Measurements from ENCODE around the gene NIPA2.

Gene NIPA2

GRCh38 chr15:22902981-22903380 lies 64.5 kb downstream of the NIPA2 start:
- no peak for DNase-seq (ENCODE audit: extremely low read depth, low read depth)
- no peak for TF ChIP-seq CTCF (IDR thresholded peaks at IDR 0.05; ENCODE audit: low read depth, low read length)

GRCh38 chr15:22903427-22903826 lies 65.0 kb downstream of the NIPA2 start:
- no peak for DNase-seq (ENCODE audit: extremely low read depth, low read depth)
- no peak for TF ChIP-seq CTCF (IDR thresholded peaks at IDR 0.05; ENCODE audit: low read depth, low read length)

- TF ChIP-seq CTCF (IDR thresholded peaks at IDR 0.05; ENCODE audit: low read depth, low read length), result no peak
- no peak for DNase-seq (ENCODE audit: extremely low read depth, low read depth)
These were observed 65.6 kb downstream of the NIPA2 start for GRCh38 chr15:22903961-22904534.

GRCh38 chr15:22904736-22905135 lies 66.3 kb downstream of the NIPA2 start:
- no peak for TF ChIP-seq CTCF (IDR thresholded peaks at IDR 0.05; ENCODE audit: low read depth, low read length)

GRCh38 chr15:22907161-22907950 lies 68.9 kb downstream of the NIPA2 start:
- no peak for DNase-seq (ENCODE audit: extremely low read depth, low read depth)

More at GRCh38 chr15:22904736-22905135, 66.3 kb downstream of the NIPA2 start:
- DNase-seq (ENCODE audit: extremely low read depth, low read depth), result no peak

GRCh38 chr15:22908830-22909229 lies 70.4 kb downstream of the NIPA2 start:
- TF ChIP-seq CTCF (IDR thresholded peaks at IDR 0.05; ENCODE audit: low read depth, low read length), result no peak
- DNase-seq (ENCODE audit: extremely low read depth, low read depth), result no peak

More at GRCh38 chr15:22907161-22907950, 68.9 kb downstream of the NIPA2 start:
- no peak for TF ChIP-seq CTCF (IDR thresholded peaks at IDR 0.05; ENCODE audit: low read depth, low read length)

GRCh38 chr15:22911306-22911705 lies 72.8 kb downstream of the NIPA2 start:
- no peak for DNase-seq (ENCODE audit: extremely low read depth, low read depth)
- no peak for TF ChIP-seq CTCF (IDR thresholded peaks at IDR 0.05; ENCODE audit: low read depth, low read length)

Data from AG09319 (cell line).